ENCODE results near the gene DEAF1. TPM values are rescaled to one million over a fixed set of nuclear protein-coding genes. Genes with fewer than 3 reads are reported as not detected.
A peak's percentile ranks its signal among the peaks of the same experiment; 100 is the strongest.

The DEAF1 gene
- total and polyA plus RNA-seq, 2 of the 13 experiments (the other 11 are each of a cell fraction or from before 2014, with no cell fraction given): 22.3 to 29.6 TPM

- TF ChIP-seq ZNF687 (CRISPR knock-in tag; IDR thresholded peaks at IDR 0.05) (peak; percentile 57), CSRNP2 (CRISPR knock-in tag; conservative IDR thresholded peaks at IDR 0.05; ENCODE audit: low read depth) (no peak), ATF2 (CRISPR knock-in tag; IDR thresholded peaks at IDR 0.05) (no peak), MBNL3 (CRISPR knock-in tag; conservative IDR thresholded peaks at IDR 0.05) (no peak), POLR2AphosphoS2 (IDR thresholded peaks at IDR 0.05; ENCODE audit: low read depth, low read length) (no peak), ZBTB33 (CRISPR knock-in tag; IDR thresholded peaks at IDR 0.05) (peak; percentile 54; the same call in 1 of the 2 replicates), ZNF614 (CRISPR knock-in tag; IDR thresholded peaks at IDR 0.05; ENCODE audit: borderline replicate concordance) (0 out of 2 replicates have a peak, but pooled peaks have one; percentile 18), ZNF280B (CRISPR knock-in tag; IDR thresholded peaks at IDR 0.05; ENCODE audit: borderline replicate concordance) (no peak), ZSCAN5A (CRISPR knock-in tag; IDR thresholded peaks at IDR 0.05; ENCODE audit: borderline replicate concordance) (no peak), SIN3A (IDR thresholded peaks at IDR 0.05; ENCODE audit: borderline replicate concordance, low read depth, low read length) (no peak), ZNF704 (CRISPR knock-in tag; IDR thresholded peaks at IDR 0.05; ENCODE audit: borderline replicate concordance) (no peak)
These were observed 32.2 kb downstream of the DEAF1 start (continued) for GRCh38 chr11:662689-663274.
